Choroid plexus epithelial cell (primary cell): ENCODE data around the gene JUP.

Experiments used
- DNase-seq: peaks from one replicate; pipeline ENCODE4 v3.0.0-alpha.2; 2010; ENCODE audit warnings: low read depth
- H3K4me3 ChIP-seq: 2 replicates; pipeline ENCODE4 v1.5.1; 2011; ENCODE audit warnings: low read depth, mild to moderate bottlenecking, control low read depth, low read length, moderate library complexity
- TF ChIP-seq, protein P1 (sequence below): conservative IDR thresholded peaks from 2 replicates; pipeline ENCODE4 v1.5.1; 2011; ENCODE audit warnings: low read depth, mild to moderate bottlenecking, control low read depth, inconsistent platforms, low read length, moderate library complexity

Gene JUP

DNA sequence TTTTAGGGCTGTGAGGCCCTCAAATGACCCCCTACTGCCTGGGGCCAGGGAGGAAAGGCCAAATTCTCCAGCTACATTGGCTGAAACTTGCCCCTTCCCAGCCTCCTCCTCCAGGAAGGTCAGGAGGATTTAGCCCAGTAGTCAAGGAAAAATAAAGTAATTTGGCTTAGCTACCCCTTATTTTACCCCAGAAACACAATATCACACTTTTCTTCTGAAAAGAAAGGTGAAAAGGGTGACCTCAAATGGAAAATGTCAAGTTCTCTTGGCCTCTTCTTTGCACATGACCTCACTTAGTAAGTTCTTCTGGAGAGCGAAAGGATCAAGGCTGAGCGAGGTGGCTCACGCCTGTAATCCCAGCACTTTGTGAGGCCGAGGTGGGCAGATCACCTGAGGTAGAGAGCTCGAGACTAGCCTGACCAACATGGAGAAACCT is 8.0 kb upstream of the JUP start:
- DNase-seq = no peak
- no peak overlapping the region for H3K4me3 ChIP-seq
- TF ChIP-seq, protein P1, sequence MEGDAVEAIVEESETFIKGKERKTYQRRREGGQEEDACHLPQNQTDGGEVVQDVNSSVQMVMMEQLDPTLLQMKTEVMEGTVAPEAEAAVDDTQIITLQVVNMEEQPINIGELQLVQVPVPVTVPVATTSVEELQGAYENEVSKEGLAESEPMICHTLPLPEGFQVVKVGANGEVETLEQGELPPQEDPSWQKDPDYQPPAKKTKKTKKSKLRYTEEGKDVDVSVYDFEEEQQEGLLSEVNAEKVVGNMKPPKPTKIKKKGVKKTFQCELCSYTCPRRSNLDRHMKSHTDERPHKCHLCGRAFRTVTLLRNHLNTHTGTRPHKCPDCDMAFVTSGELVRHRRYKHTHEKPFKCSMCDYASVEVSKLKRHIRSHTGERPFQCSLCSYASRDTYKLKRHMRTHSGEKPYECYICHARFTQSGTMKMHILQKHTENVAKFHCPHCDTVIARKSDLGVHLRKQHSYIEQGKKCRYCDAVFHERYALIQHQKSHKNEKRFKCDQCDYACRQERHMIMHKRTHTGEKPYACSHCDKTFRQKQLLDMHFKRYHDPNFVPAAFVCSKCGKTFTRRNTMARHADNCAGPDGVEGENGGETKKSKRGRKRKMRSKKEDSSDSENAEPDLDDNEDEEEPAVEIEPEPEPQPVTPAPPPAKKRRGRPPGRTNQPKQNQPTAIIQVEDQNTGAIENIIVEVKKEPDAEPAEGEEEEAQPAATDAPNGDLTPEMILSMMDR = no peak

DNA sequence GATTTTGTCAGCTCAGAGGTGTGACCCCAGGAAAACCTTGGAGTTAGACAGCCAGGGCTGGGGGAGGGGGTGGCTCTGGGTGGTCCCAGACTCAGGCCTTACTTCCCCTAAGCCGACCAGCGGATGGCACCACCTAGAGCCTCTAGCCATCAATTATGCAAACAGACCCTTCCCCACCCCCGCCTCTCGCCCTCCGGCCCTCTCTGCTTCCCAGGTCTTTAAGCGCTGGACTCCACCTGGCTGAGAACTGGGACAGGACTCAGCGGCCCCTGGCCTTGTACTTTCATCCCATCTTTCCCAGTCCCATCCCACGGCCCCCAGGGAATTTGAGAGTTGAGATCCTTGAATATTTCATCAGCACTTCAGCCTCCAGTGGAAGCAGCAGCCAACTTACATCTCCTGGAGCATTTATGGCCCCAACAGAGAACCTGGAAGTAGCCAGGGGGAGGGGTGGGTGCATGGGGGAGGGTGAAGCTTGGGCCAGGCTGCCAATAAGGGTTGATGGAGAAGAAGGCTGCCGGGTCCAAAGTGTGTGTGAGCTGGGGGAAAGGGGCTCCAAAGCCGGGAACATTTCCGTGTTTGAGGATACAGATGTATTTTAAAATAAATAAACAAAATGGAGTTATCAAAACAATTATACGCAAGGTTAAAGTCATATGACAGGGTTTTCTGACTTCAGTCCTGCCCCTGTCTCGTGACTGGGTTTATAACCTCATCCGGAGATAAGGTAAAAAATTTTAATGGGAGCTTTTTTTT is 7.5 kb upstream of the JUP start:
- TF ChIP-seq, protein P1 = no peak
- peak; percentile 62 for DNase-seq

DNA sequence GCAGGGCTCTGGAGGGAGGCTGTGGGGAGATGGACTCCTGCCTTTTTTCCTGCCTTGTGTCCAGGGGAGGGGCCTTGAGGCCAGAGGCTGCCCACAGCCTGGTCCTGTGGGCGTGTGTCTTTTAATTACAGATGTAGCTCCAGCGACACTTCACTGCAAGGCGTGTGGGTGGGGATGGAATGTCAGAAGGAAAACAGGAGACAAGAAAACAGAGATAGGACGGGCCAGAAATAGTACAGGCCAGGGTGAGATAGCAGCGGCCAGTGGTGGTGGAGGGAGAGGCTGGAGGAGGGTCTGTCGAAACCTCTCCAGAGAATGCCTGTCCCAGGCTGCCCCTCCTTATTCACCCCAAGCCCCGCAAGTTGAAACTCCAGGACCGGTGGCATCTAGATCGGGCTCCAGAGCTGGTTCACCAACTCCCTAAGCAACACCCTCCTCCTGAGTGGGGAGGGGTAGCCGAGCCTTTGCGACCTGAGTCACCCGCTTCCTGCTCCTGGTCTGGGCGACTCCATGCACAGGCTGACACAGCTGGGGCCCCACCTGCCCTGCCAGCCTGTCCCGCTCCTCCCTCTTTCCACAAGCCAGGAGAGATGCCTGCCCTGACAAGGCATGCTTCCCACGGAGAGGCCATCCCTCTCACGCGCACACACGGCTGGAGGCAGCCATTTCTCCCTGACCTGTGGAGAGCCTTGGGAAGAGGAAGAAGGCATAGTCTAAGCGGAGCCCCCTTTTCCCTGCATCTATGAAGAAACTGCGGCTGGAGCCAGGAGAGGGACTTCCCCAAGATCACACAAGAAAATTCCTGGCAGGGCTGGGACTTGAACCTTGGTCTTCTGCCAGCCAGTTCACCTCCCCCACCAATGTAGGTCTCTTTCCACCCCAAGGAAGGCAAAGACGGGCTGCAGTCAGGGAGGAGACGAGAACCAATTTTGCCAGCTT is 6.6 kb upstream of the JUP start:
- no peak overlapping the region for H3K4me3 ChIP-seq
- DNase-seq = peak; percentile 64
- TF ChIP-seq, protein P1 = no peak

More for the DNA sequence above, 7.5 kb upstream of the JUP start:
- no peak overlapping the region for H3K4me3 ChIP-seq

DNA sequence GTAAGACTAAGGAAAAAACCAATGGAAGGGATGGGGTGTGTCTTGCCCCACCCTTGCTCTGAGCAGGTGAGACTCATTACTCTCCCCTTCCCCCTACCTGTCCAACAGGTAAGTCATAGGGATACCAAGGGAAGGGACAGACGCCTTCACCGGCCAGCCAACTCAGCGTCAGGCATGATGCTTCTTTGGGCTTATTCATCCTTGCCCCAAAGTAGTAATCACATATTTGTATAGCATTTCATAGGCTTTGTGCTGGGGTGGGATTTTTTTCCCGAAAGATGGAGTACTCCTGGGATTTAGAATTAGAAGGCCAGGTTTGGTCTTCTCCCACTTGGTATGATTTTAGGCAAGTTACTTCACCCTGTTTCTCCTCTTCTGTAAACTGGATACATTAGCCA is 509 bp upstream of the JUP start:
- no peak overlapping the region for H3K4me3 ChIP-seq
- no peak for DNase-seq
- TF ChIP-seq, protein P1 = no peak

DNA sequence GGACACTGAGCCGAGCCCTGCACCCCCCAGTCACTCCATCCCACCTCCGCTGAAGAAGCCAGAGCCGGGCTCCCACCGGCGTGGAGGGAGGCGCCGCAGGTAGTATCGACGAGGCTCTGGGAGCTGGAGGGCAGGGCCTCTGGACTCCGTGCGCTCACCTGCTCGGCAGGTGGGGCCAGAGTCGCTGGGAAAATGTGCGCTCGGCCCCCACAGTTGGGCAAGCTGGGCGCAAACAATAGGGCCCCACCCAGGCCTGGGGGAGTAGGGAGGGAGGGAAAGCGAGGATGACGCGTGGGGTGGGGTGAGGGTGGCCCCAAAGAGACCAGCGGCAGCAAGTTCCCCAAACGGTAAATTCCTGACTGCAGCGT is 668 bp downstream of the JUP start:
- TF ChIP-seq, protein P1 = no peak
- peak overlapping the region; percentile 82 for H3K4me3 ChIP-seq
- no peak for DNase-seq

DNA sequence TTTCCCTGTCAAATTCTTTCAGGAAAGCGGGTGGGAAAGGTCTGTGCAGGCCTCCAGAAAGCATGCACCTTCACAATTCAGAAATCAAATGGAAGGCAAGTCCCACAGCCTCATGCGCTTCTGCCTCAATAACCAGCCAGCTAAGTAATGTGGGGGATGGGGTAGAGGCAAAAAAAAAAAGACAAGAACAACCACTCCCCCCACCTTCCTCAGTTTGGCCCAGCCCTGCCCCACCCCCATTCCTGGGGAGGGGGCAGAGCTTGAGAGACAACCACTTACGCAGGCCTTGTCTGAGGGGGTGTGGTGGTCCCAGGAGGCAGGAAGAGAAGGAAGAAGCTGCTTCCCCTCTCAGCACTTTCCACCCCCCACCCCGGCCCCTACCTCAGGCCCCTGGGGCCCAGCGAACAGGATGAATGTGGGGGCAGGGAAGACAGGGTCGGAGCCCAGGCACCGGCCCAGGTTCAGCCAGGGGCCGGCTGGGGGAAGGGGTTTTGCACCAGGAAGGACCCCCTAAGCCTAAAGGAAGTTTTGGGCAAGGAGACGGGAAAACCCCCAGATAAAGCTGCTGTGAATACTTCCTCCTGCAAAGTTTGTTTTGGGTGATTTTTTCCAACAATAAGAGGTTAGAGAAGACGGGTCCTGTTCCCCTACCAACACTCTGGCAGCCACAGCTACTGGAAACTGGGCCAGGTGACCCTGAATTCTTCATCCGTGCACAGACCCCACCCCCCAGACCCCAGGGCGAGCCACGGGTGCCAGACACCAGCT is 1.2 kb downstream of the JUP start:
- DNase-seq = peak; percentile 70
- peak overlapping the region; percentile 82 for H3K4me3 ChIP-seq
- TF ChIP-seq, protein P1 = no peak
